GM19395 (cell line): ENCODE data around the gene AKAP13.

Source experiments
- ATAC-seq: cut with Tn5 transposase; IDR thresholded peaks from one replicate; pipeline ENCODE4 v1.9.1; 2021; ENCODE audit warnings: mild to moderate bottlenecking, moderate library complexity; ENCODE audit not compliant: unreplicated experiment

The AKAP13 gene

DNA sequence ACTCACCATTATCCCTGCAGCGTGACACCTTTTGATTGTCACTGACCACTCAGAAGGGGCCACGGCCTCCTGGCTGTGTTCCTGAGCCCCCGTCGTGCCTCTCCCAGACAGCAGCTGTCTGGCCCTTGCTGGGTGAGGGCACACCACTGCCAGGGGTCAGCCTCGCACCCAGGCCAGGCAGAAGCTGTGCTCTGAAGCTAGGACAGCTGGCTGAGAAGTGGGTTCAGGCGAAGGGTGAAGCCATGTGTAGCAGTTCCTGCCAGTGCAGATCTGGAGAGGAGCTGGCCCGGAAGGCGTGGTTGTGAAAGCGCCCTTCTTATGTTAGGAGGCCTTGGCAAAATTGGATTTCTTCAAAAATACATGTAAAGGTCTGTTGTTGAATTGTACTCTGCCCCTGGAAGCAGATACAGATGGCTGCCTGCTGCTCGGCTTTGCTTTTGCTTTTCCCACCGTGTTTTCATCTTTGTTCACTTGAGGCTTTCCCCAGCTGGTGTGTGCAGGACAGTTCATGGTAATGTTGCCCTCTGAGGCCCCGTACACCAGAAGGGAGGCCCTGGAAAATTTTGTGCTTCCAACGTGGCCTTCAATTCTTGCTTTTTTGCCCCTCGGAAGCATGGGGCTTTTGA is 365.2 kb downstream of the AKAP13 start:
- no peak for ATAC-seq

DNA sequence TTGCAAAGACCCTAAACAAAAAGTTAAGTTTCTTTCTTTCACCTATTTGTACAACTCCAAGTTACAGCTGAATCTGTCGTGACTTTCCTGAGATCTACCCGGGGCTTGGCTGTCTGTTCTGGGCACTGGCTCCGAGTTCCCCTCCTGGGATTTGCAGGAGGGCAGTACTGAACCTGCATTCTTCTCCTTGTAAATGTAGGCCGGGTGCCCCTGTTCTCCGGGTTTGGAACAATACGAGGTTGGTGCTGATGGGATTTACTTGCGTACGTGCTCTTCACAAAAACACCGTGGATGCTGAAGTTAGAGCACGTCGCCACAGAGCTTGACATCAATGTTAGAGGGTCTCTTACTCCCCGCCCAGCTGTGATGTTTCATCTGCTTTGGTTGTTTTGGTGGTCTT is 366.2 kb downstream of the AKAP13 start:
- ATAC-seq, result no peak

DNA sequence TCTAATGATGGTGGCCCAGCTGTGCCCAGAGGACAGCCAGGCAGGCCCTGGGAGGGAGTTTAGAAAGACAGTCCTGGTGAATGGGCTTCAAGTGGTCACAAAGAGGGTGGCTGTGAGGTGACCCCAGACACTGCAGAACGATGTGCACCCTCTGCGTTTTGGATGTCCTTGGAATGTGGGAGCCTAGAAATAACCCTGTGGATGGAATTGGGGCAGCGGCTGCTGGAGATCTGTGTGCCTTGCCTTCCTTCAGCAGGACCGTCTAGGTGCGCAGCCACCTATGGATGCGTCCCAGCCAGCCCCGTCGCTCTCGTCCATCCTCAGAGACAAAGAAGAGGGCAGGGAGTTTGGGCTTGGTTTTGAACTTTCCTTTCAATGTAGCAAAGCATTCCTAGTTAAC is 367.8 kb downstream of the AKAP13 start:
- ATAC-seq, result no peak

DNA sequence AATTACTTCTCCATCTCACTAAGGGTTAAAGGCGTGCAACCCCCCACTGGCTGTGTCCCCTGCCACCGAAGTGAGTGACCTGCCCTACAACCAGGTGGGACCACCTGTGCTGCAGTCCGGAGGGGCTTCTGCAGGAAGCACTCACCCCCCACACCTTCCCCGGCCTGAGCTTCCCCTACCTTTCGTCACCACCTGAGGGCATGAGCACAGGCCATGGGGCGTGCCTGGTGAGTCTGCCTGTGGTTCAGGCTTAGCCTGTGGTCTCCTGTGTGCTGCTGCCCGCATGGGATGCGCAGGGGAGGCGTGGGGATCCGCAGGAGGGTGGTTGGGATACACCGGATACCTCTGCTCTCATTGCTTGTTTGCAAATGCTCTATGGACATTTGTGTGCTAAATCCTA is 368.3 kb downstream of the AKAP13 start:
- no peak for ATAC-seq

DNA sequence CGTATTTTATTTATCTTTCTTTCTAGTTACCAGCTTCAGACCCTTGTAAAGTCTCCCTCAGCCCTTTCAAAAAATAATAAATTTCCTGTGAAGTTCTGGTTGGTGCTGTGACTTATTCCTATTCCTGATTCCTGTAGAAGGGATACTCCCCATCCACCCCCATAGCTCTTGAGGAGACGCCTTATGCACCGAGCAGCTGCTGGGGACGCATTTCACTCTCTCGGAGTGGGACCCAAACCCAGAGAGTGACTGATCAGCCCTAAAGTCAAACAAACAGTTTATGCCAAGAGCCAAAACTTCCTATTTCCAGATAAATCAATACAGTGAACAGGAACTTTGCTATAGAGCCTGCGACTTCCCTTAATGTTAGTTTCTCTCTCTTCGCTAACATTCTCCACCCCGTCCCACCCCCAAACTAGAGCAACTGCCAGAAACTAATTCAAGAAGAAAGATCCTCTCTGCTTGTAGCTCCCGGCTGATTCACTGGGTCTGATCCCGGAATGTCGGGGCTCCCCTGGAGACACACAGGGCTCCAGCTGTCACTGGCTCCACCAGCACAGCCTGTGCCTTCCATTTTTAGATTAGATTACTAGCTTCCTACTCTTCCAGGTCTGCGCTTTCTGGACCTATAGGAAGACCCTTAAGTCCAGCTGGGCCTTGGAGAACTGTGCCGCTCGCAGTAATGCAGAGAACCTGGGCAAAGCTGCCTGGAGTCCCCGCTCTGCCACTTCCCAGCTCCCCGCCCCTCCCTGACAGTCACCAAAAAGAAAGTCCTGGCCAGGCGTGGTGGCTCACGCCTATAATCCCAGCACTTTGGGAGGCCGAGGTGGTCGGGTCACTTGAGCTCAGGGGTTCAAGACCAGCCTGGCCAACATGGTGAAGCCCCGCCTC is 369.1 kb downstream of the AKAP13 start:
- ATAC-seq, result no peak

DNA sequence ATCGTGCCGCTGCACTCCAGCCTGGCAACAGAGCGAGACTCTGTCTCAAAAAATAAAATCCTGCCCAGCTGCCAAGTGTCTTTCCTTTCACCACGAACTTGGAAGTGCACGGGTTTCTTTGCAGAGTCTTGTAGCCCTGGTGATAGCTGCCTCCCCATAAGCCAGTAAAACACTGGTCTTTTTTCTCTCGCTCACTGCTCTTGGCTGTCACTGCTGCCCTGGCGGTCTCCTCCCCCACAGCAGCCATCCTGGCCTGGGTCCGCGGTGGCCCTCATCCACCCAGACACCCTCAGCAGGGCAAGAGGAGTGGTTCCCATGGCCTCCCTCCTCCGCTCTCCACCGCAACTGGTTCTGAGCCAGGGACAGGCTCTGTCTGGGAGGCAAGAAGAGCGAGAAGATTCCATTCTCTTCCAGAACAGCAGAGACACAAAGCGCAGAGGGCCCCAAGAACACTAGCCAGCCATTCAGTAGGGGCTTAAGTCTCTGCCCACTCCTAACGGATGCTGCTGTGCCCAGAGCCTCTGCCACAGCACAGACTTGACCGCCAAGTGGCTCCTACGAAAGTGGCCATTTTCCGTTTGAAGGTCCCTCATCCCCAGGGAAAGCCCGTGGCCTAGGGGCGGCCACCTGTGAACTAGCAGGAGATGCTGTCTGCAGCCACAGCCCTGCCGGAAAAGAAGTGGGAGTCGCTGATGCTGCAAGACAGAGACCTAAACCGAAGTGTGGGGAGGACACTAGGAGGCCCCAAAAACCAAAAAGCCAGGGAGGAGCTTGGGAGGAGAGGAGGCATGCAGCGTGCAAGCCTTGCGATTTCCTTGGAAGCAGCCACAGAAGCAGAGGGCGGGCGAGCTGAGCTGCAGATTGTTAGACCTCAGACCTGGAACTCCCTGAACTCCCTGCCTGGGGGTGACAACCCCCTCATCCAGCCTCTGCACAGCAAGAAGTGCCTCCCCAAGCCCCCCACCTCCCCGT is 370.2 kb downstream of the AKAP13 start:
- no peak for ATAC-seq

DNA sequence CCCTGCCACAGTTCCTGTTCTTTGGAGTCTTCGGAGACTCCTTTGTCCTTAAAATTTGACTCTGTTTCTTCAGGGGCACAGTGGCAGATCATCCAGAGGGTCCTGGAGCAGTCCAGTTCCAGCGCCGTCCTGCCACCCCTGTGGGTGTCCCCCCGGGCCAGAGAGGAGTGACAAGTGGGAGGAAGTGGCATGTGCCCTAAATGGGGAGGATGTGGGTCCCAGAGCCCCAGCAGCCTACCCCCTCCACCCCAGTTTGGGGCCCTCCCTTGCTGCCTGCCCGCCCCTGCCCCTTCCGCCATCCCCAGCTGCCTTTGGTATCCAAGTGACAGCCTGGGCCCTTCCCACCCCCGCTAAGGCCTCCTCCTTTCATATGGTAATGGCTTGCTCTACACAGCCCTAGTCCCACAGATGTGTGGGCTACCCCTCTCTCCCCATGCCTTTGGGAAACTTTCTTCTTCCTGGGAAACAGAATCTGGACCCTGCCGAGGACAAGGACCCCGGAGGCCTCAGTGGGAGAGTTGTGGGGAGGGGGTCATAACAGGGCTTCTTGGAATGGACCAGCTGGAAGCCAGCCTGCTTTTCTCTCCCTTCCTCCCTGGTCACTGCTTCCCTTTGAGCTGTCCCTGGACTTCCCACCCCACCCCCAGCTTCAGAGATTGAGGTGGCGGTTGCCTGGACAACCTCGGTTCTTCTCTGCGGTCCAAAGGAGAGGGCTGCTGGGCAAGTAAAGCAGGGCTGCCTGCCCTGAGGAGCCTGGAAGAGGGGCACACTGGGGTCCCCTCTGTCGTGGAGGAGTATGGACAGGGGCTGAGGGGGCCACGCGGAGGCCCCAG is 371.1 kb downstream of the AKAP13 start:
- no peak for ATAC-seq

DNA sequence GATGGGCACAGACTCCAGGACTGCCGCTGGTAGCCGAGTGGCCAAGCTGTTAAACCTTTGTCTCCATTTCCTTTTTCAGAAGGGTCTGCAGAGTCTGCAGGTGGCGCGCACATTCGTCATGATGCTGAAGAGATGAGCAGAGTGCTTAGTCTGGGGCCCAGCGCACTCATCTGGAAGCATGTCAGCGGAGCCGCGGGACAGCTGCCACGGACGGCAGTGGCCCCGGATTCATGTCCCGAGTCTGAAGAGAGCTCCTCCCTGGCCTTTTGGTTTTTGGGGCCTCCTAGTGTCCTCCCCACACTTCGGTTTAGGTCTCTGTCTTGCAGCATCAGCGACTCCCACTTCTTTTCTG is 371.7 kb downstream of the AKAP13 start:
- ATAC-seq, result no peak

DNA sequence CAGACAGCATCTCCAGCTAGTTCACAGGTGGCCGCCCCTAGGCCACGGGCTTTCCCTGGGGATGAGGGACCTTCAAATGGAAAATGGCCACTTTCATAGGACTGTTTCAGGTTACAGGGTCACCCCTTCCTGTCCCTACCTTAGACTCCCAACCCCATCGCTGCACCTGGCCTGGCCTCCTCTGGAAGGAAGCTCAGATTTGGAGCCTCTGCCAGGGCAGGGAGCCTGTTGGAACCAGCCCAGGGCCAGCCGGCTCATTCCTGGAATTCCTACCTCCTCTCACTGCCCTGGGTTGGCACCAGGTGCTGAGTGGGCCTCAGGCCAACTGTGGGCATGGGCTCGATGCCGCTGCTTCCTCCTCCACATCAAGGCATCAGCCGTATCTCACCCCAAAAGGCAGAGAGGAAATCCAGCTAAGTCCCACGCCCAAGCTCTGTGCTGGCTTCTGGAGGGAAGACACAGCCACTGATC is 372.1 kb downstream of the AKAP13 start:
- ATAC-seq, result no peak

DNA sequence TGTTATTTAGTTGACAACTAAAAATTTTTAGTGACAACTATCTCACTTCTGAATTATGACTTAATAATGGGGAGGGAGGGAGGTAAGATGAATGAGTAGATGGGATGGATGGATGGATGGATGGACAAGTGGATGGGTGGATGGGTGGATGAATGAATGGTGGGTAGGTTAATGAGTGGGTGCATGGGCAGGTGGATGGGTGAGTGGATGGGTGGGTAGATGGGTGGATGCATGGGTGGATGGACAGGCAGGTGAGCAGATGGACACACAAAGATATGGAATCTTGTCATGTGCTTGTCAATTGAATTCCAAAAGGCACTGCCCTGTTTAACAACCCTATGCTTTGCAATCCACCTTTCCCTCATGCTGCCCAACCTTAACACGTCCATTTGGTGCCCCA is 372.9 kb downstream of the AKAP13 start:
- no peak for ATAC-seq

DNA sequence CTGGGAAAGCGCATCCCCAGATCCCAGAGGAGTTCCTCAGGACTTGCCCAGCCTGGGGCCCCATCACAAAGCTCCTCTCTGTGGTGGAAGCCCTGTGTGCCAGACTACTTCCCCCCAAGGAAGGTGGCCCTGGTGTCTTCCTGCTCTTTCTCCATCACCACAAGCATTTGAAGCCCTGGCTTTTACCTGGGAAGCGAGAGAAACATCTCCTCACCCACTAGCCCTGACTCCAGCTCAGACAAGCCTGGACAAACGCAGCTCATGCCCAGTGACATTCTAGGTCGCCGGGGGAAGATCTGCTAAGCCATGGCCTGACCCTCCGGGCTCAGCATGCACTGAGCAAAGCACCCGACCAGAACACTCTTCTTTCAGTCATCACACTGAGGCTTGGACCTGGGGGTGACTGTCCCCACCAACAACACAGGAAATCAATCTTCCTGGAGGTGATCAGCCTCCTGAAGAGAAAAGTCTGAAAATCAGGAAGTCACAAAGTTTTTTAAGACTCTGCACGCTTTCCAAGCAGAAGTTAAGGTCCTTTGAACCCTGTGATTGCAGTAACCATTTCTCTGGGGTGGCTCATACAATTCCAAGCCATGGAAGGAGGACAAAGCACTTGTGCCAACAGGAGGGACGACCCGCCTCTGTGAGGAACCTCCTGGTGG is 373.5 kb downstream of the AKAP13 start:
- ATAC-seq, result no peak

DNA sequence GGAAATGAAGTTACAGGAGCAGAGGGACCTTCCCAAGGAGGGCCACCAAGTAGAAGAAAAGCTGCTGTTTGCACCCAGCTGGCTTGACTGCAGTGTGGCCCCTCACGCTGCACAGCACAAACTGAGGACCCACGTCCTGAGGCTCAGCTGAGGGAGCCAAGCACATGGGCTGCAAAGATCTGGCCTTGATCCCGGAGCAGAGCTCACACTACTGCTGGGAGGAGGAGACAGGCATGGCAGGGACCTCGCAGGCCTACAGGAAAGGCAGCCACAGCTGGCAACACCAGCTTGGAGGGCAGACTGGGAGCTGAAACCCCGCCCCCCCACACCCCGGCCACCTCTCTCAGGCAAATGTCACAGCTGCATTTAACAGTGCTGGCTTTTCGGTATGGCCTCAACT is 374.6 kb downstream of the AKAP13 start:
- no peak for ATAC-seq

DNA sequence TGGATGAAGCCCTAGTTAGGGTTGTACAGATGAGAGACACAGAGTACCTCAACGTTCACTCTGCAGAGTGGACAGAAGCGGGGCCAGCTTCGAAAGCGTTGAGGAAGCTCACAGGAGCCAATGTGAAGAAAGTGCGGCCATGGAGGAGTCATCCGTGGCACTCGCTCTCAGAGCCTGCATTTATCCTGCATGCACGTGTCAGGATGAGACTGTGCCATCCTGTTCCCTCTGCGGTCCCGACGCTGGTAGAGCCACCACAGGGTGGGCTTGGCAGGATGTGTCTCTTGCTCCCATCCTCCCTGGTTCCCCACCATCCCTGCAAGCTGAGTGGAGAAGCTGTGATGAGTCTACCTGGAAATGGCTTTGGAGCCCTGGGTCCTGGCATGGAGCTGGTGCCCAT is 375.1 kb downstream of the AKAP13 start:
- ATAC-seq, result no peak

DNA sequence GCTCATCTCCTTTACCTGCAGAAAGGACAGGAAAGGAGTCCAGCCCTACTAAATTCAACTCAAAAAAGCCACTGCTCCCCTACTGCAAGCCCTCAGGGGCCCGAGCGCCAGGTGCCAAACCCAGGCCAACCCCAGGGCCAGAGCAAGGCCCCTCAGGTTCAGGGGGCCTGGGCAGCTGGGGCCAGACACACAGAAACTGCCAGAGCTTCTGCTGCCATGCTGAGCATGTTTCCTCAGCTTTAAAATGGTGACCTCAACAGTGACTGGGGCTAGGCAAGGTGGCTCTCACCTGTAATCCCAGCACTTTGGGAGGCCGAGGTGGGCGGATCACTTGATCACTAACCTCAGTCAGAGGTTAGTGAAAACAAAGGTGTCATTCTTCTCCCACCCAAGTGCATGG is 375.5 kb downstream of the AKAP13 start:
- ATAC-seq, result no peak

DNA sequence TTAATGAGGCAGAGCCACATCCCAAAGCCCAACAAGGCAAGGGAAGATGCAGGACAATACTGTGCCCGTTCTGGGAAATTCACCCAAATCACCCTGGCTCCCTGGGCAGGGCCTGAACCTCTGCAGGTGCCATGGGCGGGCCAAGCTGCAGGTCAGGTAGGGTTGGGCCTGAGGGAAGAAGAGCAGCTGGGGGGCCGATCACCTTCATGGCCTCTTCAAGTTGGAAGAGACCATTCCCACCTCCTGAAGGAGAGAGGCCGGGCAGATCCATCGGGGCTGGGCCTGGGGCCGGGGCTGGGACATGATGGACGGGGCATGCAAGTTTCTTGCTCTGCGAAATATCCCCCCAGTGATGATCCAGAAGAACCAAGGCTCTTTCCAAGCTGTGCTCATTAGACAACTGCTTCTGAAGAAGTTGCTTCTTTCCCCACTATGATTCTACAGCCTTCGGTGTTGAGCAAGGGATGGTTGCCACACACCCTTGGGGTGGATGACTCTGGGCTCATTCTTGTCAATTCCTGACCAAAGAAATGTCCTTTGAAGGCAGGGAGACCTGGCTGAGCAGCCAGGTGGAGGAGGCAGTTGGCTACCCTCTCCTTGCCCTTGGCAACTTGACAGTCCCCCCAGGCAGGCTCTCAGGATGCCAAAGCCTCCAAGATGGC is 376.1 kb downstream of the AKAP13 start:
- no peak for ATAC-seq

DNA sequence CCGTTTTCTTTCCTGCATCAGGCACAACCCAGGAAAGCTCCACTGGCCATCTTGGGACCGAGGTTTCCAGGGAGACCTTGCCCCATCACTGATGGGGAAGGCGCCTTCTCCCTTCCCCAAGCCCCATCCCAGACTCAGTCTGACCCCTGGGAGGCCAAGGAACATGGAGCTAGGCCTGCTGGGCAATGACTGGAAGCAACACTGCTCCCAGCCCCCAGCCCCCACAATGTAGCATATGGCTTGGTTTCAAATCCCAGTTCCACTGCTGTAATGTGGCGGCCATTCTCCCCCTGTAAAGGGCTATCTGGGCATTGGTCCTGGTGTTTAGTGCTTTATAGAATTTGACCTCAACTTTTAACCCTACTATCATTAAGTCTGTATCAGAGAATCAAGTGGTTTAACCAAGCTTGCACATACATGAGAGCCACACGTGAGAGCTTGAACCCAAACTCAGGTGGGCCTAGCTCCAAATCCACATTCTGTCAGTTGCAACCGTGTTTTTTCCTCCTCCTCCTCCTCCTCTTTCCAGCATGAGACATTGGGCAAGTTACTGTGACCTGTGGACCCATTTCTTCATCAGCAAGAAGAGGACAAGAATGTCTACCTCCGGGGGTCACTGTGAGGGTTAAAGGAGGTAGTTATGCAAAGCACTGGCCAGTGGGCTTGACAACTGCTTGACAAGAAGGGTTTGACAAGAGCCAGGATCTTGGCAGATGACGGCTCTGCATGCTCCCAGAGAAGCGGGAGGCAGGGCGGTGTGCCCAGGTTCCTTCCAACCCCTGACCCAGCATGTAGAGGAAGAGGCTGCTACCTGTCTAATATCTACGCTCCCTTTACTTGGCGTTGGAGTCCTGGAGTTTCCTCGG is 376.9 kb downstream of the AKAP13 start:
- ATAC-seq, result no peak

DNA sequence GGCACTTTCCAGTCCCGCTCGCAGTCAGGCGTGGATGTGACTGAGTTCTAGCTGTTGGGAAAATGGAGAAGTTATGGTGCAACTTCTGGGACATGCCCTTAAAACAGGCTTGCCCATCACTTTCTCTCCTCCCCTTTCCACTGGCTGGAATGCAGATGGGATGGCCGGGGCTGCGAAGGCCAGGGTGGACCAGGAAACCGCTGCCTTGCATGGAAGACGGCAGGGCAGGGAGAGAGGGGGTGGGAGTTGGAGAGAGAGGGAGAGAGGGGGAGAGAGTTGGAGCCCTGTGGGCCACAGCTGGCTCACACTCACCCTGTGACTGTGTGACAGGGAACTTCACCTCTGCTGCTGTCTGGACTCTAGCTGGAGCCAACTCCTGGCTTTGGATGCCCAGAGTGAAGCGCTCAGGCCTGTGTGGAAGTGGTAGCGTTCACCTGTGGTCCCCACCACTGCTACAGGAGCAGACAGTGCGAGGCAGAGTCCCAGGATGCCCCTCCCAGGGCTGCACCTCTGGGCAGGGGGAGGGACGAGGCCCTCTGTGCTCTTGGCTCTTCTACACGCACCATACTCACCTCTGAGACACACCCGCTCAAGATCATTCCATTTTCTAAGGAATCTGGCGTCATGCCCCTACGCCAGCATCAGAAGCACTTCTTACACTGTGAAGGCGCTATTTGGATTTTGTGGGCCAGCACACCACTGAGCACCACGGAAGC is 377.7 kb downstream of the AKAP13 start:
- no peak for ATAC-seq

DNA sequence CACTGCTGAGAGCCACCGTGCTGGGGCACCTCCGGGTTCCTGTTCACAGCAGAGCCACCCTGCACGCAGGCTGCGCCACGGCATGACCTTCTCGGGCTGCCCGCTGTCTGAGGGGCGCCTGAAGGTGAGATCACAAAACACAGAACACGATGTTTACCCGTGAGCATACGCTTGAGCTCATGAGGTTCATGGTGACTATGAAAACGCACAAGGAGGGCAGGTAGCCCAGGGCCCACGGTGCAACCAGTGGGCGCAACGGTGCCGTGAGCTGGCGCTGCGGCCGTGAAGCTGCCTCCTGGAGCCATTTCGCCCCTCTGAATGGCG is 378.2 kb downstream of the AKAP13 start:
- ATAC-seq, result no peak
